NCI-H526 (cell line): ENCODE data around the gene FOXK2.

Experiments used
- DNase-seq, 2 experiments: peaks; one replicate each; lab custom pipeline; 2025; lab: John Stamatoyannopoulos, UW

Gene FOXK2

GRCh38 chr17:82590881-82591539 lies 71.5 kb downstream of the FOXK2 start:
- DNase-seq, result no peak

DNA sequence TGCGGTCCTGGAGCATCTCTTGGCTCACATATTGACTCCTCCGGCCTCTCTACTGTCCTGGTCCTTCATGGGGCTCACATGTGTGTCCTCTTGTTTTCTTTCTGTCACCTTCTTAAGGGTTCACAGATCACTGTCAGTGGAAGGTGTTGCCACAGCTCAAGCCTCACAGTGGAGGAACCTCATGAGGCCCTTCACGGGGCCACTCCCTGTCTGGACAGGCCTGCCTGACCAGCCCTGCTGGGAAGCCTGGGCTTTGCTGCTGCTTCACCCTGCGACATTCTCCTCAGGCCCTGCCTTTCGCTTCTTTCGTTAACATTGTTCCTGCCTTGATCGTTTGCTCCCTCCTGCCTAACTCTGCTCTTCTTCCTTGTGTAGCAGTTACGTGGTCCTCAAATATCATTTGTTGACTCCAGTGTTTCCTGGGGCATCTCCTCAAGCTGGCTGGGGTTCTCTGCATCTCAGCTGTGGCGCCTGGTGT lies 72.8 kb downstream of the FOXK2 start:
- DNase-seq, result no peak

GRCh38 chr17:82592767-82593589 lies 73.4 kb downstream of the FOXK2 start:
- DNase-seq, result peak; percentile 90 to 97

DNA sequence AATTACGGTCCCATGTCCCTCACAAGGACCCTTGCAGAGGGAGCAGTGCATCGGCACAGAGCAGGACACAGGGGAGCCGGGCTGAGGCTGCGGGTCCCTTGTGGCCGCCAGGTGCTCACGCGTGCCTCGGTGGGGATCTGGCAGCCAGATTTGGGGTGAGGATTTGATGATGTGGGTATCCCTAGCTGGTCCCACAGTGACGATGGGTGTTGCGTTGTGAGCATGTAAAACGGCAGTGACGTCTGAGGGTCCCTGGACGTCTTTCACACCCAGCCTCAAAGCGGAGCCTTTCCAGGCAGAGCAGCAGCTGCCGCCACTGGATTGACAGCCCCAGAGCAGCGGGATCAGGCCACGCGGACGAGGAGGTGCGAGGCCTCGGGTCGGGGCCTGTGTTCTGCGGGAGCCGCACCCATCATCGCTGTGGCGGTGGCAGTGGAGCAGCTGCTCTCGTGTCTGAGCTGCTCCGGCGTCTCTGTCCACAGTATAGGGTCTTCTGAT lies 74.1 kb downstream of the FOXK2 start:
- no peak for DNase-seq

DNA sequence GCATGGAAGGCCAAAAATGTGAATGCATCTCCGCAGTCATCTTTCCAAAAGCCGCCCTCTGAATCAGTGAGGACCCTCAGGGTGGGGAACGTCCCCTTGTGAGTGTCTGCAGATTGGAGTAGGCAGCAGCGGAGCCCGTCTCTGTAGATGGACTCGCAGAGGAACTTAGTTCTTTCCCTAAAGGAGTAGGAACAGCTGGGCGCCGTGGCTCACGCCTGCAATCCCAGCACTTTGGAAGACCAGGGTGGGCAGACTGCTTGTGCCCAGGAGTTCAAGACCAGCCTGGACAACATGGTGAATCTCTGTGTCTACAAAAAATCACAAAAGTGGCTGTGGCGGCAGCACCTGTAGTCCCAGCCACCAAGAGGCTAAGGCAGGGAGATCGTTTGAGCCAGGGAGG lies 75.0 kb downstream of the FOXK2 start:
- no peak for DNase-seq

GRCh38 chr17:82595893-82596292 lies 76.4 kb downstream of the FOXK2 start:
- DNase-seq, result no peak

DNA sequence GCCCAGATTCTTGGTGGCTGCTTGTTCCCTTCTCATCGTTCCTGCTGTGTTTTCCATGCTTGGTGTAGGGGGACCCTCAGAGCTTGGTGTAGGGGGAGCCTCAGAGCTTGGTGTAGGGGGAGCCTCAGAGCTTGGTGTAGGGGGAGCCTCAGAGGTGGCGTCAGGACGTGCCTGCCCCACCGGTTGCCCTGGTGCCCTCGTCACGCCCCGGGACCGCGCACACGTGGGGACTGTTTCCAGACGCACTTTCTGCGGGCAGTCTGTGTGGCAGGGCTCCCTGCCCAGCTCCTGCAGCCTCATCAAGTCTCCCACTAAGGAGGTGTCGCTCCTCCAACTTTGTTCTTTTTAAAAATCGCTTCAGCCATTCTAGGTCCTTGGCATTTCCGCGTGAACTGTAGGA lies 76.8 kb downstream of the FOXK2 start:
- DNase-seq, result no peak

GRCh38 chr17:82596837-82597672 lies 77.5 kb downstream of the FOXK2 start:
- no peak for DNase-seq

DNA sequence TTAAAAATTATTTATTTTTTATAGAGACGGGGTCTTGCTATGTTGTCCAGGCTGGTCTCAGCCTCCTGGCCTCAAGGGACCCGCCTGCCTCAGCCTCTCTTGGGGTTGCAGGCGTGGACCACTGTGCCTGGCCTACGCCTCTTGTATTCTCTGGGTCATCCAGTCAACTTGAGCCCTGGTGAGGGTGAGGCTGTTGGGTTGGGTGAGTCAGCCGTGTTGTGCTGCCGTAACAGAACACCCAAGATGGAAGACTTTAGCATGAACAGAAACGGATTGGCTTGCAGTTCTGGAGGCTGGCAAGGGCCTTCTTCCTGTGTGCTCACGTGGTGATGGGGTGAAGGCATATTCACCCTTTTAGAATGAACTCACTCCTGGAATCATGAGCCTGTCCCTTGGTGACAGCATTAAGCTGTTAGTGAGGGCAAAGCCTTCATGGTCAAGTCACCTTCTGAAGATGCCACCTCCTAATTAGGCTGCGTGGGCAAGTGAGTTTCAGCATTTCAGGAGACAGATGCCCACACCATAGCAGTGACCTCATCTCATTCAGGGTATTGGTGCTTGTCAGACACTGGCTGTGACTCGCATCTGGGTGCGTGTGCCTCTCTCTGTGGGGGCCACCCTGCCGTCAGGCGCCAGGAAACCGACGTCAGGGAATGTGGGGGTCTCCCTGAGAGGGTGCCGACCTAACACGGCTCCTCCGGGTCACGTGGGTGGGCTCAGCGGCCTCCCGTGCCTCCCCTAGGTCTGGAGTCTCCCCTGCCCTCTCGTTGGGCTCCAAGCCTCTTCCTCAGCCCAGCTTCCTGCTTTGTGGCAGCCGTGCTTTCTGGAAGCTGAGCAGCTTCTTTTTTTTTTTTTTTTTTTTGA lies 79.0 kb downstream of the FOXK2 start:
- DNase-seq, result no peak

DNA sequence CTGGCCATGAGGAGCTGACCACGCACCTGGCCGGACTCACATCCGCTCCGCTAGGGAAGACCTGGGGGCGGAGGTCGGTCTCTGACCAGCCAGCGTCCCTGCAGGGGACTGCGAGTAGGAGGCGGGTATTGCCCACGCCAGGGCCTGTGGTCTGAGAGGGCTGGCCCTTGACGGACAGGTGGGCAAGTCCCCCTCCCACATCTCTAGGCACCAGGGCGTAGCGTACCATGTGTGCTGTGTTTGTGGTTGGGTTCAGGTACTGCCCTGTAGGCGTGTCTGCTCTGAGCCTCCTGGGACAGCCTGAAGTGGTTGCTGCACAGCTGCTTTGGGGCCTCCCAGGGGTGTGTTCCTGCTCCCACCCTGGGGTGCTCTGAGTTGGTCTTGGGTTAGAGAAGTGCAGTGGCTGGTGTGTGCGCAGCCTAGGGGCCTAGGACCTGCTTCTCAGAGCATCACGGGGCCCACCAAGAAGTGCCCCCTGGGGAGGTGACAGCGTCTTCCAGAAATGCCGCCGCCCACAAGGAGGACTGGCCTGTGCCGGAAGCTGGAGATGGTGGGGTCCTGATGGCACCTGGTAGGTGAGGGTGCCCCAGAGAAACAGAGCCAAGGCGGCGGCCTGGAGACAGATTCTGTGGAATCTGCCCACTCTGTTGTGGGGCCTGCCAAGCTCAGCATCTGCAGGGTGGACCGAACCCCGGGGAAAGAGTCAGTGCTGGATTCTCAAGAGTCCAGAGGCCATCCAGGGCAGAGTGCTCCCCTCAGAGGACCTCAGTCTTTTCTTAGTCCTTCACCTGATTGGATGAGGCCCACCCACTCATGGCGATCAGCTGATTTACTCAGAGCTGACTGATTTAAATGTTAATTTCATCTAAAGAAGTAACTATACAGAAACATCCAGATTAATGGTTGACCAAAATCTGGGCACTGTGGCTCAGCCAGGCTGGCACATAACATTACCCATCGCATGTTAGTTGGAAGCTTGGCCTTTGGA lies 80.4 kb downstream of the FOXK2 start:
- DNase-seq, result no peak

- DNase-seq, result no peak
These were observed 81.4 kb downstream of the FOXK2 start for GRCh38 chr17:82600731-82601446.

DNA sequence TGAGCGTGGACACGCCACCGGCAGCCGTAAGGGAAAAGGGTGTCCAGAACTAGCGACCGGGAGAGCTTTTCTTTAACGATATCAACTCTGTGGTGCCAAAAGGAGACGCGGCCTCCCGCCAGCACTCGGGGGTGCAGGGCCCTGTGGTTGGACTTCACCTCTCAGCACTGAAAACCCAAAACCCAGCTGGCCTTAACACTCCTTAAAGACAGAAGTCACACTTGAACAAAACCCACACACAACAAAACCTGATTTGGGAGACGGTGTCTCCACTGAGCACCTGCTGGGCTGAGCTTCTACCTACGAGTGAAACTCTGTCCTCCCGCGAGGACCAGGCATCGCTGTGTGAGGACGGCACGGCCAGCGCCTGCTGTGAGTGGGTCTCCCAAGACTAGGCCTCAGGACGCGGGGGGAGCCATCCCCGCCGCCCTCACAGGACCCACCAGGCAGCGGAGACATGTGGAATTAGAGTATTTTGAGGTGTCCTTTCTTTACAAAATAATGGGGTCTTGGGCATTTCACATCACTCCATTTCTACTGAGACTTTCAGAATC lies 82.0 kb downstream of the FOXK2 start:
- no peak for DNase-seq

DNA sequence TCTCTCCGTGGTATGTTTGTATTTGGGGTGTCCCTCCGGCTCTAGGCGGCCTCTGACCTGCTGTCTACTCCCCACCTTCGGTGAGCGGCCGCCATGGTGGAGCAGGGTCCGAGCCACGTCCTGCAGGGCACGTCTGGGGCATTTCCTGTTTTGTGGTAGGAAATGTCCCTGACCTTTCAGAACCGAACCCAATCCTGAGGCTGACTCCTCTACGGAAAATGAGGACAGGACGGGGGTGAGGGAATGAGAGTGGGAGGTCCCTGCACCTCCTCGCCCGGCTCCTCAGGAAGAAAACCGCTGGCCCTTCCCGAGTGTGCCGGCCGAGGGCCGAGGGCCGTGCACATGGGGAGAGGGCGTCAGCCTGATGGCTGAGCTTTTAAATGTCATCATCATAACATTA lies 83.0 kb downstream of the FOXK2 start:
- DNase-seq, result no peak

- DNase-seq, result no peak
These were observed 83.6 kb downstream of the FOXK2 start for GRCh38 chr17:82602986-82603710.

DNA sequence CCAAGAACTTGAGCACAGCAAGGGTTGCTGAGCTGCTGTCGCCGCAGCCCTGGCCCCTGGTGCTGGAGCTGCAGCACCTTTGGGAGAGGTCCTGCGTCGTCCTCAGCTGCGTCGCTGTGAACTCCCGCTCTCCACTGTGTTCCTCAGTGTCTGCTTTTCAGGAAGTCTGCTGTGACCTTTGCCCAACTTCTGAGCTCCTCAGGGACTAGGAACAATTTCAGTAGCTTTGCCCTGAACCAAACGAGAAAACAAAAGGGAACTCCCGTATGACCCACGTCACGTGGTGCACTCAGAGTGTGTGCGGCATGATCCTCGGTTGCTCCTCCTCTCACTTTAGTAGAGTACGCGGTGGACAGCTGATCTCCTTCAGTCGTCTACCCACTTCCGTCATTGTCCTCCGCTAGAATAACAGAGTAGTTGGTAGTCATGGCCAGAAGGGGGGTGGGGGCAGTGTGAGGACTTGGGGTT lies 84.5 kb downstream of the FOXK2 start:
- DNase-seq, result no peak

GRCh38 chr17:82604532-82604931 lies 85.0 kb downstream of the FOXK2 start:
- no peak for DNase-seq

GRCh38 chr17:82605939-82606600 lies 86.5 kb downstream of the FOXK2 start:
- DNase-seq, result no peak

GRCh38 chr17:82608816-82609215 lies 89.3 kb downstream of the FOXK2 start:
- no peak for DNase-seq
